Liver (tissue), 3 donors: Measurements from ENCODE around the gene DES.

Source experiments
- ATF3 ChIP-seq: IDR thresholded peaks from 2 replicates; pipeline ENCODE4 v1.6.1; 2016; ENCODE audit warnings: antibody characterized with exemption
- CTCF ChIP-seq: fragments of 150-350 bp; IDR thresholded peaks from 2 replicates; pipeline ENCODE4 v1.5.1; 2017; ENCODE audit warnings: improper control_type of control experiment, low read depth, low read length; ENCODE audit not compliant: missing input control
- GABPA ChIP-seq, 2 donors: IDR thresholded peaks in 1 of 2; conservative IDR thresholded peaks in 1 of 2; 2 replicates each; pipeline ENCODE4 v1.6.1; 2016; ENCODE audit warnings: antibody characterized with exemption in 2 of 2, mild to moderate bottlenecking in 1 of 2, moderate library complexity in 1 of 2
- MAX ChIP-seq: IDR thresholded peaks from 2 replicates; pipeline ENCODE4 v1.6.1; 2016; ENCODE audit warnings: antibody characterized with exemption
- RAD21 ChIP-seq, 2 donors: IDR thresholded peaks; 2 replicates each; pipeline ENCODE4 v1.6.1; 2016; ENCODE audit warnings: antibody characterized with exemption in 2 of 2, mild to moderate bottlenecking in 2 of 2
- REST ChIP-seq: IDR thresholded peaks from 2 replicates; pipeline ENCODE4 v1.6.1; 2016; ENCODE audit warnings: antibody characterized with exemption, mild to moderate bottlenecking
- RXRA ChIP-seq, 2 donors: IDR thresholded peaks; 2 replicates each; pipeline ENCODE4 v1.6.1; 2017 to 2018; ENCODE audit warnings: antibody characterized with exemption in 2 of 2, mild to moderate bottlenecking in 1 of 2
- SP1 ChIP-seq: IDR thresholded peaks from 2 replicates; pipeline ENCODE4 v1.6.1; 2018; ENCODE audit warnings: antibody characterized with exemption, mild to moderate bottlenecking
- TAF1 ChIP-seq: conservative IDR thresholded peaks from 2 replicates; pipeline ENCODE4 v1.6.1; 2016; ENCODE audit warnings: antibody characterized with exemption, mild to moderate bottlenecking
- donor health status: healthy.
- donor health status: healthy.

GRCh38 chr2:219448099-219448775 lies 30.1 kb downstream of the DES start:
- TF ChIP-seq RXRA (IDR thresholded peaks at IDR 0.05) (no peak), CTCF (no peak), TAF1 (no peak), MAX (no peak), REST (no peak), GABPA (IDR thresholded peaks at IDR 0.05 in 1 of 2, conservative IDR thresholded peaks at IDR 0.05 in 1 of 2) (no peak), SP1 (no peak), ATF3 (no peak), RAD21 (IDR thresholded peaks at IDR 0.05) (no peak)
